NCI-H2081 treated with DMSO at 0.1 percent for 48 hours (cell line): ENCODE data around the gene LRRC1.

Experiments
- DNase-seq: peaks from one replicate; lab custom pipeline; 2025; lab: John Stamatoyannopoulos, UW

Gene LRRC1

DNA sequence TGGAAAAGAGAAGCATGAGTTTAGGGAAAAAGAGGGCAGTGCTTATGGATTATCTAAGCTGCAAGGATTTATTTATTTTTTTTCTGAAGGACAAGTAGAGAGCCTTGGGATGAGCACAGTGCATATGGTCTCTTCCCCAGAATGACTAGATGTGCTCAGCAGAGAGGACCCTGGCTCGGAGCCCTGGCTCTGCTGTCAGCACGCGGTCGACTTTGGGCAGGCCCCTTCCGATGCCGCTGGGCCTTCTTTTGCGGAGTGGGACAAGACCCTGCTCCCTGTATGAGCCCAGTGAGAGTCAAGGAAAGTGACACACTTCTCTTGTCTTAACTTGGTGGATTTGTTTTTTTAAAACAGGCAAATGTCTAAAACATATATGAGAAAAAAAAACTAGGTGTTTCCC is 51.4 kb downstream of the LRRC1 start:
- no peak for DNase-seq

DNA sequence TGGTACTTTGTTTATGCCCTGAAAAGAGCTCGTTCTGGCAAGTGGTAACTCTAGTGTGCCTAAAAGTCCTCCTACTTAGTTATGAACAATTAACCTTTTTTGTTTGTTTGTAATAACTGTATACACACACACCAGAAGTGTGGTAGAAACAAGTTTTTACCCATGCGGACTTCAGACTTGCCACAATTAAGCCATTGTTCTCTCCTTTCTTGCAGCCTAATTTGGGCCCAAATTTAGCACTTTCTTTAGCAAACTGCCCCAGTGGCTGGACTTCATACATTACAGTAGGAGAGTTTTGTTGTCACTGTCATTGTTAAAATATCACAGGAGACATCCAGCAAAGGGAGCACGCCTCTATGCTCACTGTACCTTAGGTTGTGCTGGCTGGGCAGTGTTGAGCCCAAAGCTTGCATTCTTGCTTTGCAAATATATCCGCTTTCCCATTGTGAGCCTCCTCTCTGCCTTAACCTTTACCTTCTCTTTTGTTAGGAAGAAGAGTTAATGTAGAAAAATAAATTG is 53.0 kb downstream of the LRRC1 start:
- DNase-seq = no peak

- no peak for DNase-seq
These were observed 55.7 kb downstream of the LRRC1 start for GRCh38 chr6:53850527-53850926.

GRCh38 chr6:53851561-53851960 is 56.8 kb downstream of the LRRC1 start:
- DNase-seq = no peak

GRCh38 chr6:53852805-53853204 is 58.0 kb downstream of the LRRC1 start:
- DNase-seq = no peak

DNA sequence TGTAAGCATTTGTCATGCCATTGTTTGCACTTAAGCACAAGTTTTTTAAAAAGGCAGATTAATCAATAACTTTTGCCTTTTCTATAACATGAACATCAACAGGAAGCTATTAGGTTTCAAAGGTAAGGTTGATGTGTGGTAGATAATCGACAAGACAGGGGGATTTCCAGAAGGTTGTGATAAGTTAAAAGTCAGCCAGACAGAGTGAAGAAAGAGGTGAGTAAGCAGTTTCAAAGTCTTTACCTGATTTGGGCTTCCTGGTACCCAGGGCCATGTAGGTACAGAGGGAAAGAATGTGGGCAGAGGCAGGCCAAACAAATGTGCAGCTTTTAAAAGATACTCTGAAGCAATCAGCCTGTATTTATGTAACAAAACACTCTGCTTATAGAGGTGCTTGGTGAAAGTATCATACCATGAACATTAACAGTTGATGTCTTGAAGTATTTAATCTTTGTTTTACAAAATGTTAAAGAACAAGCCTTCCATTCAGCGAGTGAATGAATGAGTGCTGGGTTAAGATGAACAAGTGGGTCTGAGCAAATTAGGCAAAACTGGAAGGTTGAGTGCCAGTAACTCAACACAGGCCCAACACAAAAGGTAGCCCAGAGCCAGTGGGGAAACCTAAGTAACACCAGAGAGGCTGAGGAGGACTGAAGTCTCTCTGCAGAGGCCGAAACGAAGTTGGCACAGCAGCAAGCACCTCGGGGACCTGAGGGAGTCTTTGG is 60.2 kb downstream of the LRRC1 start:
- DNase-seq = no peak

DNA sequence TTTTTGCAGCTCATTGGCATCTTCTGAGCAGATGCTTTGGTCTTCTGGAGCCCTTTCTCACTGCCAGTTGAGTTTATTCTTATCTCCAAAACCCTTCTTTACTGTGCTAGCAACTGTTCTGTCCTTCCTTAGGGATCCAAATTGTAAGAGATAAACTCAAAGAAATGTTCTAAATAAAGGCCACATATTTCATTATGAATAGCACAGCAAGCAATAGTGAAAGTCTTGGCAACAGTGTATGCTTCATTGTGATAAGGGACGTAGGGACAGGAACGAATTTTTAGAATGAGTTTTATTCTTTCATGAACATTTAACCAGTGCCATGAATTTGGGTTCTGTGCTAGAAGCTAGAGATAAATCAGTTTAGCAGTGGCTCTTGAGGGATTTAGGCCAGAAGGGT is 61.1 kb downstream of the LRRC1 start:
- no peak for DNase-seq

DNA sequence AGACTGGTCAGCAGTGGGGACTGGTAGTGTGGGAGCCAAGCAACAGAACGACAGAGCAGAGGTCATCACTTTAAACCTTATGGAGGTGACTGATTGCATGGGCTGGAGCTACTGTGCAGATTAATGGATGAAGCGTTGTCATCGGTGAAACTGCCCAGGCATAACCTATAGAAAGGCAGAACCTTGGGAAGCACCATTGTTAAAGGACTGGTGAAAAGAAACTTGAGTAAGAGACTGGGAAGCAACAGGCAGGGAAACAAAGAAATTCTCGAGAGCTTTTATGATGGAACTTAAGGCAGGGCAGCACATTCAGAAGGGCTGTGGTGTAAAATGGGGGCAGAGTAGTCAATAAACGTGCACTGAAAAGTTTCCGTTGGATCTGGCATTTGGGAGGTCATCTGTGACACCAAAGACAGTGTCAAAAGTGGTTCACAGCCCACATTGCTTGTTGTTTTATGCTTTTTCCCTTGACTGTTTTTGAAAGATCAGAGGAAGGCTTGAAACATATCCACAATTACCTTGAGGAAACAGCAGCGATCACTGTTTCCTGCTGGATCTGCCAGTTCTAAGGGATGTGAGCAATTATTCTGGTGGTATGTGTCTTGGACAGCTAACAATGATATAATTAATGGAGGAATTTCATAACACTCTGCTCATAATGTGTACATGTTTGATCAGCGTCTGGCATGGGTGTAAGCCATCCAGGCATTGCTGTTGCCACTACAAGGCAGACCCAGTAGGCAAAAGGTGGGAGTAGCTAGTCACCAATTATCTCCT is 62.7 kb downstream of the LRRC1 start:
- no peak for DNase-seq

GRCh38 chr6:53858196-53858595 is 63.4 kb downstream of the LRRC1 start:
- no peak for DNase-seq

DNA sequence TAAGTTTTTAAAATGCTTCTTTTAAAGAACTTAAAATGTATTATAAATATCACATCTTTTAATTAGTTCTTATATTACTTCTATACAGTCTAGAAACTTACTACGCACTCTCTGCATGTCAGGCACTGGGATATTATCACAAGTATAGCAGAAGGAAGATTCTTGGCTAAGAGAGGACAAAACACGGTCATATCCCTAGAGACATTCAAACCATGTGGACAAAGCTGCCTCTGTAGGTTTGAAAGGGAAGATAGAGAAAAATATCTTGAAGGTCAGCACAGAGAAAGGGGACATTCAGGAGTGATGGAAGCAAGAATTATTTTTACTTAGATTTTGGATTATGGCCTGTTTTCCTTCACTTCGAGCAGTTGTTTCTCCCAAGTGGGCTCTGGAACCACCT is 64.1 kb downstream of the LRRC1 start:
- DNase-seq = no peak

GRCh38 chr6:53860511-53860910 is 65.7 kb downstream of the LRRC1 start:
- no peak for DNase-seq

DNA sequence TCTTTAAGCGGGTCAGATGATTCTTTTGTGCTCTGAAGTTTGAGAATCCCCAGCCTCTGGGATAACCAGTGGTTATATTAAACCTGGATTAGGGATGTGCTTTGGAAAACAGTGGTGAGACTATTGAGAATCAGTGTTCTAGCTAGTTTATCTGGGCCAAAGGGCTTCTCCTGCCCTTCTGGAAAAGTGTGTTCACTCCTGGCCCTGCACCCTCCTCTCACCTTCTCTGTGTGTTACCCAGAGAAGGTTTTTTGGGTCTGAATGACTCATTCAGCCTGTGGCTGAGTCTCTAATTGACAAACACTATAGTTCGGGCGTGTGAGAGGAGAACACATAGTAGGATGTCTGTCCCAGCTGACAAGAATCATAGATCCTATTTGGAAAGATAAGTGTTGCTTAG is 66.7 kb downstream of the LRRC1 start:
- DNase-seq = no peak

GRCh38 chr6:53862662-53863462 is 68.1 kb downstream of the LRRC1 start:
- DNase-seq = no peak

DNA sequence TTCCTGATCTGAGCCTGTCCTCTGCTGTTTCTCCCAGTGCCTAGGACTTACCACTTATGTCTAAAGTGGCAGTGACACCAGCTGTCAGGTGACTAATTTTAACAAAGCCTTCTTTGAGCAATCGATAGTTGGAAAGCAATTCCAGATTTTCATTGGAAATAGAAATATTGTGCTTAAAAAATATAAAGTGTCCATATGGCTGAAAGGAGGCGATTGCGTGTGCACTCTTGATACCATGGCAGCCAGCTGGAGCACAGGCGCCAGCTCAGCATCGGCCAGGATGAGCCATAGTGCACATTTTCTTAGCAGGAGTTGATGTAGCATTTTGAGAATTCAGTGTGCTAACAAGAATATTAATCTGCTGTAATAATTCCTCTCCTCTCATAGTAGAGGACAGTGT is 70.0 kb downstream of the LRRC1 start:
- DNase-seq = no peak

GRCh38 chr6:53866226-53866625 is 71.4 kb downstream of the LRRC1 start:
- DNase-seq = no peak

DNA sequence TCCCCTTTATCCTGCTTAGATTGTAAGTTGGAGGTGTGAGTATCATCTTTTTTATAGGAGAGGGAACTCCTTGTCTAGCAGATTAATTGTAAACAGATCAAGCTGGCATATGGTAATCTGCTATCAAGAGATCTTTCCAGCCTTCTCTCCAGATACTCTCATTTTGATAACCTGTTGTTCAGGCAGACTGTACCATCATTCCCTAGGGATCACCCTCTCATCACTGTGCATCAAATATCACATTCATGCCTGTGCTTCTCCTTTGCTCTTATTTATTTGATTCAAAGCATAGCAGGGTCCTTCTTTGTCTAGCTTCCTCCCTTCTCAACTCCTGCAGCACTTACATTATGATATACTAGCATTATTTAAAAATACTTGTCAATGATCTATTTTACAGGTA is 73.8 kb downstream of the LRRC1 start:
- no peak for DNase-seq

DNA sequence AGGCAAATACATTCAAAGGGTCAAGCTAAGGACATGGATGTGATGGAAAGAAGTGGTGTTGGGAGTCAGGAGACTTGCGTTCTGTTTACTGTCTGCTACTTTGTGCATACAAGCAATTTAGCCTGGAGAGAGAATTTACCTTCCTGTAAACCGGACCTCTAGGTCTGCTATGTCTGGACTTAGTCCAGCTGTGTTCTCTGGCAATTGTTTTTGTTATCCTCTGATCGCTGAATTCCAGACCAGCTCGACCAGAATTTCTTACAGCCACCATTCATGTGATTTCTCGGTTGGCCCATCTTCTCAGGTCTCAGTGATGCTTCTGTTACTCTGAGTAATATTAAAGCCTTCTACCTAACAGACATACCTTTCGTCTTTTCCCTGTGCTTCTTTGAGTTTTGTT is 75.2 kb downstream of the LRRC1 start:
- no peak for DNase-seq

GRCh38 chr6:53873922-53874321 is 79.1 kb downstream of the LRRC1 start:
- DNase-seq = no peak

DNA sequence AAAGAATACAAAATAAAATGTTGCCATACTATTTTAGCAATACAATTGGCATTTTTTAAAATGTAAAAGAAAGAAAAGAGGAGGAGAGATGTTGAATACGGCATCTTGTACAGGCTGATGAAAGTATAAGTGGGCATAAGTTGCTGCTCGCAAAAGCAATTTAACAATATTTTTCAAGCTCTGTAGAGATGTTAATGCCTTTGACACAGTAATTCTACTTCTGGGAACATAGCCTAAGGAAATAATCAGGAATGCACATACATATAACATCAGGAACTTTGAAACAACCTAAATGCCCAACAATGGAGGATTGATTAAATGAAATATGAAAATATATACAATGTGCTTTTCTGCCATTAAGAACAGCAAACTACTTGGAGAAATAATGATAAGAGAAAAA is 80.2 kb downstream of the LRRC1 start:
- DNase-seq = no peak

GRCh38 chr6:53877151-53877550 is 82.3 kb downstream of the LRRC1 start:
- DNase-seq = no peak

DNA sequence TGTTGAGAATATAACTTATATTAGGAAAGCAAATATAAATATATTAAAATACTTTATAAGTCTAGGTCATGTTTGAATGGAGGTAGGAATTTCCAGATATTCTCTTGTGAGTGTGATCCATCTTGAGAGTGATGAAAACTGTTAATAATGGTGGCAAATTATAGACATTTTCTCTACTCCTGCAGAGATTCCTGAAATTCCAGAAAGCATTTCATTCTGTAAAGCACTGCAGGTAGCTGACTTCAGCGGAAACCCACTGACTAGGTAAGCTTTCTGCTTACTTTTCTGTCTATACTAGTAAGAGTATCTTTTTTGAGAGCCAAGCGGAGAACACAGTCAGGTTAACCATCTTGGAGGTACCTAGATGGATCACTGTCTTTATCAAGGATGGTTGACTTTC is 84.0 kb downstream of the LRRC1 start:
- DNase-seq = no peak

DNA sequence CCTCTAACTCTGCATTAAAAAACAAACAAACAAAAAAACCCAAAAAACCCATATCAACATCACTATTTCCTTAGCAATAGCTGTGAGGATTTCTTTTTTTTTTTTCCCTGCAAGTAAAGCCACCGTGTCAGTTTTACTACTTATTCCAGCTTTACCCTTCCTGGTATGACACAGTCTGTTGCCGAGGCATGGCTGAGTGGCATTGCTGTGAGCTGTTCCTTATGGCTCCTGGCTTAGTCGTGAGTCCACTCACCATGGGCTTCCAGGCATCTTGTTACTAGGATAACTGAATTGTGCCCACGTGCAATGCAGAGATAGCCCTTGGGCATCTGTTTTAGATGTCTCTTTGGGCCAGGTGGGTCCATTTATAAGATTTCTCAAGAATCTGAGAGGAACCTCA is 84.8 kb downstream of the LRRC1 start:
- DNase-seq = no peak

- DNase-seq = no peak
These were observed 92.5 kb downstream of the LRRC1 start for GRCh38 chr6:53887316-53887715.
